Measurements from ENCODE around the gene PRMT2. TPM values are rescaled to one million over a fixed set of nuclear protein-coding genes. Genes with fewer than 3 reads are reported as not detected.

The PRMT2 gene
- total and polyA plus RNA-seq, 3 donors (not counting 1 experiment from before 2014, with no cell fraction given), result 83.8 to 116 (median 108) TPM

Other genes with a start within 250 kb of the PRMT2 start
- gene DIP2A, start 176.8 kb upstream of the PRMT2 start, total RNA-seq, result 10 to 100 TPM; 49.5 to 51.3 TPM
- gene DIP2A, start 176.8 kb upstream of the PRMT2 start, polyA plus RNA-seq, result 29.3 TPM
- gene S100B, start 30.6 kb upstream of the PRMT2 start, total RNA-seq, result 1 to 10 TPM in 1 of 2 donors, not detected in 1; 1.2 TPM
- gene S100B, start 30.6 kb upstream of the PRMT2 start, polyA plus RNA-seq, result 2.1 TPM

Data from mammary epithelial cell (primary cell).